ENCODE data around the gene LRRC61.
"Not testable (repeated sequence)": the region's sequence is repeated elsewhere in the genome, so short reads cannot be mapped to it uniquely, and the experiment has no call there.

Gene LRRC61, protein sequence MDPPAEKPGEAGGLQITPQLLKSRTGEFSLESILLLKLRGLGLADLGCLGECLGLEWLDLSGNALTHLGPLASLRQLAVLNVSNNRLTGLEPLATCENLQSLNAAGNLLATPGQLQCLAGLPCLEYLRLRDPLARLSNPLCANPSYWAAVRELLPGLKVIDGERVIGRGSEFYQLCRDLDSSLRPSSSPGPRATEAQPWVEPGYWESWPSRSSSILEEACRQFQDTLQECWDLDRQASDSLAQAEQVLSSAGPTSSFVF

GRCh38 chr7:150322833-150323681 lies at the start of gene LRRC61, which contains the start of gene ACTR3C:
TSS of gene LRRC61 (plus strand) at chr7:150323355. CDS start at chr7:150336862, 13,507 bp downstream.
TSS of gene ACTR3C (minus strand) at chr7:150323545. CDS start at chr7:150295296, 28,249 bp downstream.
- peak; percentile 27 for DNase-seq

DNA sequence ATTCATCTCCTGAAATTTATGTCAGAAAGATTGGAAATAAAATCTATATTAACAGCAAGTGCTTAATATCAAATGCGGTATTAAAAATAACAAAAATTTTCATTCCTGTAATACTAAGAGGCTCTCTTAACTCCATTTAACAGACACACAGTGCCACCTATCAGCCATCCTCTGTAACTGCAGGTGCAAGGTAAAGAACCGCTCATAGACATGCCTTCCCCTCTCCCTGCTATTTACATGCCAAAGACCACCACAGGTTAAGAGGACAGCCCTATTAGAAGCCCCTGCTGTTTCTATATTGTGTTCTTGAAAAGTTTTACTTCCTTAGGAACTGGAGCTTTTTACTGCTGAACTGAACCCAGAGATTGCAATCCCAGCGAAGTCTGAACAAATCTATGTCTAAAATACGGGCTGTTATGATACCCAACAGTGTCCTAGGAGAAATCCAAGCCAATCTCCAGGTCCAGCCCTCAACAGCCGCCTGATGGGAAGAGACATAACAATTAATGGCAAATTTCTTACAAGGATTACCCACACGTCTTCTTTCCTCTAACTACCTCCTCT lies 46.9 kb upstream of the LRRC61 start:
- peak; percentile 62 for DNase-seq

- not testable (repeated sequence) for DNase-seq
Observed at GRCh38 chr7:150278383-150278782, 44.8 kb upstream of the LRRC61 start.

GRCh38 chr7:150281681-150282403 lies 41.3 kb upstream of the LRRC61 start:
- not testable (repeated sequence) for DNase-seq

- DNase-seq: not testable (repeated sequence)
Observed at GRCh38 chr7:150283111-150283510, 40.0 kb upstream of the LRRC61 start.

GRCh38 chr7:150283608-150284007 lies 39.5 kb upstream of the LRRC61 start:
- not testable (repeated sequence) for DNase-seq

- peak; percentile 41 for DNase-seq
Observed at GRCh38 chr7:150285849-150286754, 37.1 kb upstream of the LRRC61 start.

- DNase-seq: not testable (repeated sequence)
Observed at GRCh38 chr7:150287815-150288214, 35.3 kb upstream of the LRRC61 start.

DNA sequence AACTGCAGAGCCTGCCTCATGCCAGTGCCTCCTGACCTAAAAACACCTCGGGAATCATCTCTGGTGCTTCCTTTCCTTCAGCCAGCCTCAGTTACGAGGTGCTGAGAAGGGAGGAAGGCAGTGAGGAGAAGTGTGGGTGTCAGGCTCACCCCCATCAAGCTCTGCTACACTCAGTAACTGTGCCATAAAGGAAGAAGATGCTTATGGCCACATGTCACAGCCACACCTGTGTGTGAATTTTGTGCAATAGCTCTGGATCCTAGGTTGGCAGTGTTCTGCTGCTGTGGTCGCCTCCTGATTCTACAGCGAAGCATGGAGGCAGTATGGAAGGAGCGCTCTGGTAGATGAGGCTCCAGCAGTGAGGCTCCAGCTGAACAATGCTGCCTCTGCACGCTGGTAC lies 34.3 kb upstream of the LRRC61 start:
- not testable (repeated sequence) for DNase-seq

- DNase-seq: not testable (repeated sequence)
Observed at GRCh38 chr7:150290317-150290716, 32.8 kb upstream of the LRRC61 start.

DNA sequence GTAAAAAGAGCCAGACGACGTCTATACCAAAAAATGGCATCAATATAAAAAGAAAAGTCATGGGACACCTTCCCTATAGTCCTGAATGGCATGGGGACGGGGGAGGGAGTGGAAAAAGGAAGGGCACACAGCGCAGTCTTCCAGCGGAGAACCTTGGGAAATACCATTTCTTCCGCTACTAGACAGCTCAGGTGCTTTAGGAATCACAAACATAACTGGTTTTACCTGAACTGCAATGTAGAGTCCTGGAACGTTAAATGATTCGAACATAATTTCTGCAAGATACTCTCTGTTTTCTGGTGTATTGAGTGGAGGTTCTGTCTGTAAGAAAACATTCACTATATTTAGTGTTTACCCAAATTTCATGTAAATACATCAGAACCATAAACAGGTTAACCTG lies 28.1 kb upstream of the LRRC61 start:
- not testable (repeated sequence) for DNase-seq

DNA sequence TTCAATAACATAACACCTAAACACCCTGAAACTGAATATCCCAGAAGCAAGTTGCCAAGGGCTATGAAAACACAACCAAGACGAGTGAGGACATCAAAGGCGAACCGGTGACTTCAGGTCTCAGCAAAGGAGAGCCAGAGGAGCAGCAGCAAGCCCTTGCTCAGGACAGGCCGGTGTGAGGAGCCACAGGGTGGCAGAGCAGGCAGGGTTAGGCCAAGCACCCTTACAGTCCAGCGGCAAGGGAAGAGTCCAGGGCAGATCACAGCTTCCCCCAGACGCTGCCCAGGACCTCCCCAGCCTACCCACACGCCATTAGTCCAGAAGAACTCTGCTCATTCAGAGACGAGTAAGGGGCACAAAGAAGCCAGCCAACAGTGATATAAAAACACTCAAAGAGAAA lies 27.5 kb upstream of the LRRC61 start:
- not testable (repeated sequence) for DNase-seq

GRCh38 chr7:150296802-150297201 lies 26.4 kb upstream of the LRRC61 start:
- DNase-seq: not testable (repeated sequence)

GRCh38 chr7:150297978-150298377 lies 25.2 kb upstream of the LRRC61 start:
- DNase-seq: not testable (repeated sequence)

GRCh38 chr7:150302908-150303310 lies 20.2 kb upstream of the LRRC61 start:
- not testable (repeated sequence) for DNase-seq

DNA sequence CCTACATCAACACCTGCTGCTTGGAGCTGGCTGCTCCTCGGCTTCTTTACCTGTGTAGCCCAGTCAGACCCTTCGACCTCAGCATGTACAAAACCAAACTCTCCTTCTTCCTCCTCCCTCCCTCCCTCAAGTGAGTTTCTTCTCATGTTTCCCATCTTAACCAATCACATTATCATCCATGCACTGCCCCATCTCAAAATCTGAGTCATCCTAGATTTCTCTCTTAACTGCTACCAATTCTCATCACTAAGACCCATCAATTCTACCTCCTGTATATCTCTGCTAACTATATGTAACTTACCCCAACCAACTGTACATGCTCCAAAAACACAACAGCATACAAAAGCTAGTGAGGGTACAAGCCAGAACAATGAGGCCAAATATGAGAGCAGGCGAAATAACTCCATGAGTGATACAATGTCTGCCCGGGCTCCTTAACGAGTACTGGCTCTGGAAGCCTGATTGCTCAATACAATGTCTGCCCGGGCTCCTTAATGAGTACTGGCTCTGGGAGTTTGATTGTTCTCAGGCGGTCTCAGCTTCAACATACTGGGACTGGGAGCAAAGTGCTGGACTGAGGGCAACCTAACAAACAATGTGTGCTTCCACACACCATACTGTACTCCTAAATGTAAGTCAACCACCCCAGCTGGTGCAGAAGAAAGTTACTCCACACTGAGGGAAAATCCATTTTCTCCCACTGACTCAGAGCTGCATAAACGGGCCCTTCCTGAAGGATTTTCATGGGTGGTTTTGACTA lies 18.5 kb upstream of the LRRC61 start:
- DNase-seq: not testable (repeated sequence)

DNA sequence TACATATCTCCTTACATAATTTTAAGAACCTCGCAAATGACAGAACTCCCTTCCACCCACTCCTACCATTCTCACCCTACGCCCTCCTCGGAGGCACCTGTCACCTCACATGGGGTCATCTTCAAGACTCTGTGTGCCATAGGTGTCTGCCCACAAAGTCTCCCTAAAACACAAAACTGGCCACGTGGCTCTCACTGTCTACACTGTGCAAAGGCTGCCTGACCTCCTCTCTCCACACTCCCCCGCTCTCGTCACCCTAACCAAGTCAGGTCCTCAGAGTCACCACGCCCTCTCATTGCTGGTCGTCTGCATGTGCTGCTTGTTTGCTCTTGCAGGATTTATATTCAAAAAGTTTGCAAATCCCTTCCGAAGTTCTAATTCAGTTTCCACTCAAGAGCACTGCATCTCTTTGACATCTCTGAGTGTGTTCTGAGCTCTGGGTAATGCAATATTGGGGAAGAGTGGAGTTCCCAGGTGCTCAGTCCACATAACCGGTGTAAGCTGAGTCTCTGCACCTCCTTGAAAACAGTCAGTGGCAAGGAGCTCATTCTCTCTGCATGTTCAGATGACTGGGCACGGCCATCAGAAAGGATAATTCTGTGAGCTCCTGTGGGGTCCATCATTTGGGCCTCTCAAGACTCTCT lies 17.8 kb upstream of the LRRC61 start:
- not testable (repeated sequence) for DNase-seq

DNA sequence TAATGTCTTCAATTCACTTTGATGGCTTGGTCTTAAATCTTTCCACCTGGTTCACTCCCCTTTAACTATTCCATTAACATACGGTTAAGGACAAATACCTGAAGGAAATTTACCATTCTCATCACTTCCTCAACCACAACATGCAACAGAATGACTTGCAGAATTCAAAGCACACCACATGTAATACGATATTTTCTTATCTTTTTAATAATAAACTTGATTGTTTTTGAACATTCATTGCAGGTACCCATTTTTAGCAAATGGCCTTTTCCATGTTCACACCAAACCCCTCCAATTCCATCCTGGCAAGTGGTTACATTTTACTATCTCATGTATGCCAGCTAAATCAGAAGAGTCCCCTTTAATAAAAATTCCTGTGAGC lies 17.3 kb upstream of the LRRC61 start:
- DNase-seq: not testable (repeated sequence)

GRCh38 chr7:150306377-150306776 lies 16.8 kb upstream of the LRRC61 start:
- DNase-seq: not testable (repeated sequence)

DNA sequence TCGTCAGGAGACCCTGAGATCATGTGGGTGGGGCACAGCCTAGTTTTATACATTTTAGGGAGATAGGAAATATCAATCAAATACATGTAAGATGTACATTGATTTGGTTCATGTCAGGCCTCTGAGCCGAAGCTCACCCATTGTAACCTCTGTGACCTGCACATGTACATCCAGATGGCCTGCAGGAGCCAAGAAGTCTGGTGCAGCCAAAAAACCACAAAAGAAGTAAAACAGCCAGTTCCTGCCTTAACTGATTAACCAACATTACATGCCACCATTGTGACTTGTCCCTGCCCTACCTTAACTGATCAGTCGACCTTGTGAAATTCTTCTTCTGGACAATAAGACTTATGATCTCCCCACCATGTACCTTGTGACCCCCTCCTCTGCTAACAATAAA lies 16.0 kb upstream of the LRRC61 start:
- DNase-seq: no peak

All from NCI-H1694 (cell line).